Retinal pigment epithelial cell (primary cell): ENCODE measurements around the gene FXYD7.
A peak's percentile ranks its signal among the peaks of the same experiment; 100 is the strongest.

Experiments
- DNase-seq: peaks from one replicate; pipeline ENCODE4 v3.0.0-alpha.2; 2010; ENCODE audit warnings: low read depth
- H3K4me3 ChIP-seq: 2 replicates; pipeline ENCODE4 v1.5.1; 2011; ENCODE audit warnings: mild to moderate bottlenecking, low read length, control low read depth, moderate library complexity
- TF ChIP-seq, protein P1 (sequence below): conservative IDR thresholded peaks from 2 replicates; pipeline ENCODE4 v1.5.1; 2011; ENCODE audit warnings: low read depth, low read length, control low read depth, inconsistent platforms

Gene FXYD7

DNA sequence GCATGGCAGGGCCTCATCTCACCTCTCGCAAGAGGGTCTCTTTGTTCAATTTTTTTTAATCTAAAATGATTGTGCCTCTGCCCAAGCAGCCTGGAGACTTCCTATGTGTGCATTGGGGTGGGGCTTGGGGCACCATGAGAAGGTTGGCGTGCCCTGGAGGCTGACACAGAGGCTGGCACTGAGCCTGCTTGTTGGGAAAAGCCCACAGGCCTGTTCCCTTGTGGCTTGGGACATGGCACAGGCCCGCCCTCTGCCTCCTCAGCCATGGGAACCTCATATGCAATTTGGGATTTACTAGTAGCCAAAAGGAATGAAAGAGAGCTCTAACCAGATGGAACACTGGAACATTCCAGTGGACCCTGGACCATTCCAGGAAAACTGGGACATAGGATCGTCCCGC, 19.5 kb upstream of the FXYD7 start:
- H3K4me3 ChIP-seq: no peak overlapping the region

DNA sequence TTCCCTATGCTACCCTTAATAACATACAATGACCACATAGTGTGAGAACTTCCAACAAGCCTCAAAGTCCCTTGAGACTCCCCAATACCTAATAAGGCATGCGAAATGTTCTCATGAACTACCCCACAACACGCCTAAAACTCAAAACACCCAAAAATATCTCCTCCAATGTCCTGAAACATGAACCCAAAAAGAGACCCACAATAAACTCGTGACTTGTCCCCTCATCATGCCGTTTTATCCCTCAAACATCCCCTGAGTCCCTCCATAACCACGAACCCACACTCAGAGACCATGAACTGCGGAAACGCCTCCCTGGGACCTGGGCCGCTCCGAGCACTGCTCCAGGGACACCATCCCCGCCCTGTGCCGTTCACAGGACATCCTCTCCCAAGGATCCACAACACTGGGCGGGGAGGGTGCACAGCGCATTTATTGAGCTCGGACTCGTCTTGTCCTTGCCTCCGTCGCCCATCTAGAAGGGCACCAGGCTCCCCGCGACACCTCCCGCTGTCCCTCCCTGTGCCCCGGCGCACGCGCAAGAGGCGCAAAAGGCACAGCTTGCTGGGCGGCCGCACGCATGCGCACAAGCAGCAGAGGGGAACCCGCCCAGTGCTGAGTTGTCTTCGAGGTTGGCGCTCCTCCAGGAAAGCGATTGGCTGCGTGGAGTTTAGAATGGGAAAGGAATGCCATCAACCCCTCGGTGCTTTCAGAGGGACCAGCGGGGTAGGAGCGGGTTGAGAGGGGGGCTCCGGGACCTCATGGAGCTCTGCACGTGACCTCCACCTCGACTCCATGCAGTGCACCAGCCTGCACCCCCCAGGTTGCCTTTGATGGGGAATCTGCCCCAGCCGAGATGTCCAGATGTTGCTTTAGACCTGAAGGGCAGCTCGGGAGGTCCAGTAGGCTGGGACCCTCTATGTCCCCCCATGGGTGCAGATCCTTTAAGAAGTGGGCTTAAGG, 18.7 kb upstream of the FXYD7 start:
- no peak for DNase-seq
- H3K4me3 ChIP-seq: peak overlapping the region; percentile 61
- TF ChIP-seq, protein P1, sequence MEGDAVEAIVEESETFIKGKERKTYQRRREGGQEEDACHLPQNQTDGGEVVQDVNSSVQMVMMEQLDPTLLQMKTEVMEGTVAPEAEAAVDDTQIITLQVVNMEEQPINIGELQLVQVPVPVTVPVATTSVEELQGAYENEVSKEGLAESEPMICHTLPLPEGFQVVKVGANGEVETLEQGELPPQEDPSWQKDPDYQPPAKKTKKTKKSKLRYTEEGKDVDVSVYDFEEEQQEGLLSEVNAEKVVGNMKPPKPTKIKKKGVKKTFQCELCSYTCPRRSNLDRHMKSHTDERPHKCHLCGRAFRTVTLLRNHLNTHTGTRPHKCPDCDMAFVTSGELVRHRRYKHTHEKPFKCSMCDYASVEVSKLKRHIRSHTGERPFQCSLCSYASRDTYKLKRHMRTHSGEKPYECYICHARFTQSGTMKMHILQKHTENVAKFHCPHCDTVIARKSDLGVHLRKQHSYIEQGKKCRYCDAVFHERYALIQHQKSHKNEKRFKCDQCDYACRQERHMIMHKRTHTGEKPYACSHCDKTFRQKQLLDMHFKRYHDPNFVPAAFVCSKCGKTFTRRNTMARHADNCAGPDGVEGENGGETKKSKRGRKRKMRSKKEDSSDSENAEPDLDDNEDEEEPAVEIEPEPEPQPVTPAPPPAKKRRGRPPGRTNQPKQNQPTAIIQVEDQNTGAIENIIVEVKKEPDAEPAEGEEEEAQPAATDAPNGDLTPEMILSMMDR: no peak

More for the DNA sequence above, 19.5 kb upstream of the FXYD7 start:
- DNase-seq: no peak
- TF ChIP-seq, protein P1: no peak

DNA sequence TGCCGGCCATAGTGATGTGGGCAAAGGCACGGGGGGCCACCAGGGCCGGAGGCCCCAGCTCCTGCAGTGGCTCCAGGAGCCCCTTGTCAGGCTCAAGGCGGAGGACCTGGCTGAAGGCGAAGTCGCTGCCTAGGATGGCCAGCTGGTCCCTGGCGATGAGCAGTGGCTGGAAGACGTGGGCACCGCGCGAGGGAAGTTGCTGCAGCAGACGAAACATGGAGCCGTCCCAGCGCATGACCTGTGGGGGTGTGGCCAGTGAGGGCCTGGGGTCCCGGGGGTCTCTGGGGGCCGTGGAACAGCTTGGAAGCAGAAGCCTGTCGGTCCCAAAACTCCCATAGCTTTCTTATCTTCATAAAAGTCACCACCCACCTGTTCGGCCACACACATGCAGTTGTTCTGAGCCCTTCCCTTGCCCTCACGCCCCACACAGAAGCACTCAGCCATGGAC, 17.8 kb upstream of the FXYD7 start:
- no peak overlapping the region for H3K4me3 ChIP-seq
- TF ChIP-seq, protein P1: no peak
- DNase-seq: no peak

DNA sequence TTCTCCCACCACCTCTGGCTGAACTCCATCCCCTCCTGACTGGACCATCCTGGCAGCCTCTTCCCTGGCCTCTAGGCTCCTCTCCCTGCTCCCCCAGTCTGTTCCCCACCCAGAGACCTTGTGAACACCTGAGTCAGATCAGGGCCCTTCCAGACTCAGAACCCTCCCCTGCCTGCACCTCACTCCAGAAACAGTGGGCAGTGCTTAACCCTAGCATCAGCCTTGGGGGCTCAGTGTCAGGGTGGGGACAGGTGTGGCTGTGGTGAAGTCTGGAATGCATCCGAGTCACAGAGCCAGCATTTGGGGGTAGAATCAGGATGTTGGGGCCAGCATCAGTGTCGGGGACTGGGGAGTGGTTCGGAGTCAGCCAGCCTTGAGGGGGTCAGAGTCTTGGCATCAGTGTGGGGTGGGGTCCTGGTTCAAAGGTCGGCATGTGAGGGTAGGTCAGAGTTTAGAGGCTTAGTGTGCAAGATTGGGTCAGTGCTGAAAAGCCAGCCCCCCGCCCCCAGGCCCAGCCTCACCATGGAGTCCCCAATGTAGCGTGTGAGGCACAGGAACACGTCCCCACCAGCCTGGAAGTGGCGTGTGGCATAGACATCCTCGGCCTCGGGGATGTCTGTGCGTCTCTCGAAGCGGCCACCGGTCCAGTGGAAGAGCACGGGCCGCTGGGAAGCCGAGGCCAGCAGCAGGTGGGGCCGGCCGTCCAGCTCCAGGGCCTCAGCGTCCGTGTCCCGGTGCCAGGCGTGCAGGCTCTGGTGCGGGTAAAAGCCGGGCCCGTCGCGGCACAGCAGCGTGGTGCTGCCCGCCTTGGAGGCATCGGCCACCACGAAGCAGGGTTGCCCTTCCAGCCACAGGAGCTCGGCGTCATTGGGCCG, 17.1 kb upstream of the FXYD7 start:
- H3K4me3 ChIP-seq: no peak overlapping the region
- no peak for DNase-seq
- TF ChIP-seq, protein P1: no peak

DNA sequence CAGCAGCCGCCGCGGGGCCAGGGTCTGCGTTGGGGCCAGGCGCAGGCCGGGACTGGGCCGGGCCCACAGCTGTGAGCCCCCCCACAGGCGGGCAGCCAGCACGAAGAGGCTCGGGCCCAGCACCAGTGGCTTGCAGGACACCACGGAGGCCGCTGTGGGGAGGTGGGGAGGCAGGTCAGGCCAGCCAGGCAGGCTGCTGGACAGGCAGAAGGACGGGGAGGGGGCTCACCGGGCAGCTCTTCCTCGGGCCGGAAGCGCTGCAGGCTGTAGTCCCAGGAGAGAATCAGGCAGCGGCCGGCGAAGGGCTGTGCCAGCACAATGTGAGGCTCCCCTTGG, 16.5 kb upstream of the FXYD7 start:
- no peak for DNase-seq
- TF ChIP-seq, protein P1: no peak
- H3K4me3 ChIP-seq: no peak overlapping the region

DNA sequence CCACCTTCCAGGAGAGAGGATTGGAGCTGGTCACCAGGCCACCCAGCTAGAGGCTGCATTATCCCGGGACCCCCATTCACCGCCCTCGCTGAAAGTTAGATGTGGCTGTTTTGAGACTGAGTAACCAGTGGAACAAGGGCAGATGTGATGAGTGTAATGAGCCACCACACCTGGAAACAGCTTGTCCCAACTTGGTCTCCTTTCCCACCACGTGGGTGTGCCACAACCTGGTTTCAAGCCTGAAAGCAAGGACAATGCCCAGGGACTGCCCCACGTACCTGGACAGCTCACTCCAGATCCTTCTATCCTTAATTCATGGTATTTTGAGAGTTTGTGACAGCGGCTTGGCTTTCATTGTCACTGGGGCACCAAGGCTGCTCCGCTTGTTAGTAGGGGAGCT, 15.2 kb upstream of the FXYD7 start:
- TF ChIP-seq, protein P1: no peak
- H3K4me3 ChIP-seq: no peak overlapping the region
- DNase-seq: no peak
